ENCODE results near the gene CDK17.

Gene CDK17

GRCh38 chr12:96258104-96258961, 141.9 kb downstream of the CDK17 start:
- no peak for DNase-seq

GRCh38 chr12:96257550-96258103, 142.6 kb downstream of the CDK17 start:
- no peak for DNase-seq

- DNase-seq, result no peak
These were observed 143.4 kb downstream of the CDK17 start for GRCh38 chr12:96256672-96257361.

- DNase-seq, result no peak
These were observed 145.2 kb downstream of the CDK17 start for GRCh38 chr12:96255077-96255476.

- no peak for DNase-seq
These were observed 150.0 kb downstream of the CDK17 start for GRCh38 chr12:96250119-96250685.

GRCh38 chr12:96249196-96250118, 150.8 kb downstream of the CDK17 start:
- DNase-seq, result no peak

GRCh38 chr12:96248136-96248931, 151.9 kb downstream of the CDK17 start:
- DNase-seq, result no peak

GRCh38 chr12:96247563-96247962, 152.7 kb downstream of the CDK17 start:
- no peak for DNase-seq

- no peak for DNase-seq
These were observed 153.2 kb downstream of the CDK17 start for GRCh38 chr12:96246926-96247505.

- no peak for DNase-seq
These were observed 155.4 kb downstream of the CDK17 start for GRCh38 chr12:96244826-96245225.

GRCh38 chr12:96242597-96242996, 157.6 kb downstream of the CDK17 start:
- DNase-seq, result no peak

GRCh38 chr12:96241846-96242256, 158.4 kb downstream of the CDK17 start:
- DNase-seq, result peak; percentile 68

- DNase-seq, result no peak
These were observed 158.8 kb downstream of the CDK17 start for GRCh38 chr12:96241431-96241830.

GRCh38 chr12:96240656-96241055, 159.6 kb downstream of the CDK17 start:
- DNase-seq, result no peak

- DNase-seq, result no peak
These were observed 160.3 kb downstream of the CDK17 start for GRCh38 chr12:96239711-96240635.

- DNase-seq, result no peak
These were observed 161.7 kb downstream of the CDK17 start for GRCh38 chr12:96238336-96239047.

- peak; percentile 63 for DNase-seq
These were observed 162.7 kb downstream of the CDK17 start for GRCh38 chr12:96237465-96238077.

- no peak for DNase-seq
These were observed 163.2 kb downstream of the CDK17 start for GRCh38 chr12:96237035-96237434.

All from activated naive CD4-positive, alpha-beta T cell treated with Interleukin-2 at 50 U/mL for 16 hours (primary cell).